Limb (tissue), 2 donors: Measurements from ENCODE around the gene KCNK4.
A peak's percentile ranks its signal among the peaks of the same experiment; 100 is the strongest.

Source experiments
- DNase-seq, 2 donors: peaks; one replicate each; pipeline ENCODE4 v3.0.0-alpha.2; 2016; ENCODE audit errors: extremely low spot score in 2 of 2

The KCNK4 gene

DNA sequence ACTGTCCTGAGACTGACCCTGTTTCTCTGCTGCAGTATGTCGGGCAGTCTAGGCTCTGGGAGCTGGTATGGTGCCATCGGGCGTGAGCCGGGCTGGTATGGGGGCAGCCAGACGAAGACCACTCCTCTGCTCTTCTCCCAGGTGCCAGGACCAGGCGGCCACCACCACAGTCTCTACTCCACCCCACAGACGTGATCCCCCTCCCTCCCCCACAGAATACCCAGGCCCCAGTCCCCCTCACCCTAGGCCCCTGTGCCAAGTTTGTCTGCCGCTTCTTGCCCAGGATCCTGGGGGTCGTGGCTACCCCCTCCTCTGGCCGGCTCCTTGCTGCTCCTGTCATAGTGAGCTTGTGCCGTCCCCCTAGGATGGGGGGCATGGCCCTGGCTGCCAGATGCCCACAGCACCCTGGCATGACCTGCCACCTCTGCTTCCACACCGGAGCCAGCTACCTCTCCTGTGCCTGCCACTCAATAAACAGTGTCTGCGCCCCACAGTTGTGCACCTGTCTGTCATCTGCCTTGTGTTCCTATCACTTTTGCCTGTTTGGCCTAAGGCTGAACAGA lies 2.0 kb upstream of the KCNK4 start:
- no peak for DNase-seq

DNA sequence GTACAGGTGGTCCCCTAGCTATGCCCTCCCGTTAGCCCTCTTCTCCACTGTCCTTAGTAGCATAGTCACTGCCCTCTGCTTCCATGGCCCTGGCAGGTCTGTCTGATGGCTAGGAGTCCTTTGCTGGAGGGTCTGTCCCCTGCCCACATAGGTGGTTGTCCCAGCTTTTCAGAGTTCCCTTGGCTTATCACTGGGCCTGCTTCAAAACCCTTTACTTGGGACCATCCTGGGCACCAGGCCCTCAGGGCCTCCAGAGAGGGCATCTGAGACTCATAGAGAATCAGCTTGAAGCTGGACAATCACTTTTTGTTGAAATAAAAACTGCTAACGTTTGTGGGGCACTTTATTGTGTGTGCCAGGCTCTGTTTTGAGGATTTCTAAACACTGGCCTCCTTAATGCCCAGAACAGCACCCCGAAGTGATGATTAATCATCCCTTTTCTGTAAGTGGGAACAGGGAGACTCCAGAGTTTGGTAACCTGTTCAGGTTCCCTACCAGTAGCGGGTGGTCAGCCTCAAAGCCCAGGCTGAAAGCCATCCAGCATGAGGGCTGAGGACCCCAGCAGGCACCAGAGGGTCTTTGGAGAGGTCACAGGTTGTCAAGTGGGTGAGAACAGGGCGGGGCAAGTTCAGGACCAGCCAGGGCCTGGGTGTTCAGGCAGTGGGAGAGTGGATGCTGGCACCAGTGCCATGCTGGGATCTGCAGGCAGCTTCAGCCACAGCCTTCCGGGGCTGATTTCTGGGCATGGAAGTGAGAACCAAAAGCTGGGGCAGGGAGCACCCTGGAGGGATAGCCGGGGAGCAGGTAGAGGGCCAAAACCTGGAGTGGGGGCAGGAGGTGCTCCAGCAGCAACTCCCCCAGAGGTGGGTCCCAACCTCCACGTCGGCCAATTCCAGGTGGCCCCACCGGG lies 495 bp upstream of the KCNK4 start:
- no peak for DNase-seq

DNA sequence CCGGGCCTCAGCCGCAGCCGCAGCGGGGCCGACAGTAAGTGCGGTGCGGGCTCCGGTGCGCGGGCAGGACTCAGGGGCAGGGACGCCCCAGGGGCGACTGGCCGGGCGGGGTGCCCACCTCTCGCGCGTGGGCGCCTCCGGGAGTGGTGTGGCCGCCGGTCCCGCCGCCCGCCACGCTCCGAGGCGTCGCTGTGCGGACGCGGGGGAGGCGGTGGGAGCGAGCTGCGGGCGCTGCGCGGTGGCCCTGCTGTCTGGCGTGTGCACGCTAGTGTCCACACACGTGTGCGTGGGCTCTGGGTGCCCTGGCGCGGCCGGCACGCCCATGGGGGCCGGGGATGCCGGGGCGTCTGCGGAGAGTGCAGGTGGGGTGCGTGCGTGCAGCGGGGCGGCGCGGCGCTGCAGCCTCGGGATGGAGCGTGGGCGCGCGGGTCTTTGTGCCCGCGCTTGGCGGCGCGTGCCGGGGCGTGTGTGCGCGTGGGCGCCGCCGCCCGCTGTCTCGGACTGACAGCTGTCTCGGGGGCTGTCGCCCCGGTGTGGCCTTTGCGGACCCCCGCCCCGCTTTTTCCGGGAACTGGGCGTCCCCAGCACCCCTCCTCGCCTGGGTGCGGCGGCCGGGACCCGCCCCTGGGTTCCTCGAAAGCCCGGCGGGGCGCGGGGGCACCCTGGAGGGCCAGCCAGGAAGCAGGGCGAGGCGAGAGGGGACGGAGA lies 804 bp downstream of the KCNK4 start:
- peak in 1 of 2 donors; percentile 57 for DNase-seq

DNA sequence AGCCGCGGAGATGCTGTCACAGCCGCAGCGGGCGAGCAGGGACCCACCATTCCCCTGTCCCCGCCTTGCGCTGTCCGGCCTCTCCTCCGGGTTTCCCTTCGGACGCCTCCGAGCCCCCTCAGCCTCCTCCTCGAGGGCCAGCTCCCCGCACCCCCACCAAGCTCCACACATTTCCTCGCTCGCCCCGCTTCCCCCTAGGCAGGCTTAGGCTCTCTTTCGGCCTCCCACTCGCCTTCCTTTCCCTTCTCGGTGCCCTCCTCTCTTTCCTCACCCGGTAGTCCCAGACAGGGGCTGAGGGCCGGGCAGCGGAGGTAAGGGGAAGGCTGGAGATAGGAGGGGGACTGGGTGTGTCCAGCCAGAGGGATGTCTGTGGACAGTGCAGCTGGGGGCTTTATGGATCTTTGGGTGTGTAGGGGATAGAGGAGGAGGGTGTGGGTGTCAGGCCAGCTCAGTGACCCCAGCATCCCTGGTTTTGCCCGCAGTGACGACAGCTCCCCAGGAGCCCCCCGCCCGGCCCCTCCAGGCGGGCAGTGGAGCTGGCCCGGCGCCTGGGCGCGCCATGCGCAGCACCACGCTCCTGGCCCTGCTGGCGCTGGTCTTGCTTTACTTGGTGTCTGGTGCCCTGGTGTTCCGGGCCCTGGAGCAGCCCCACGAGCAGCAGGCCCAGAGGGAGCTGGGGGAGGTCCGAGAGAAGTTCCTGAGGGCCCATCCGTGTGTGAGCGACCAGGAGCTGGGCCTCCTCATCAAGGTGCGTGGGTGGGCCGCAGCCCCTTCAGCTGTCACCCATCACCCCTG lies 1.6 kb downstream of the KCNK4 start:
- no peak for DNase-seq

DNA sequence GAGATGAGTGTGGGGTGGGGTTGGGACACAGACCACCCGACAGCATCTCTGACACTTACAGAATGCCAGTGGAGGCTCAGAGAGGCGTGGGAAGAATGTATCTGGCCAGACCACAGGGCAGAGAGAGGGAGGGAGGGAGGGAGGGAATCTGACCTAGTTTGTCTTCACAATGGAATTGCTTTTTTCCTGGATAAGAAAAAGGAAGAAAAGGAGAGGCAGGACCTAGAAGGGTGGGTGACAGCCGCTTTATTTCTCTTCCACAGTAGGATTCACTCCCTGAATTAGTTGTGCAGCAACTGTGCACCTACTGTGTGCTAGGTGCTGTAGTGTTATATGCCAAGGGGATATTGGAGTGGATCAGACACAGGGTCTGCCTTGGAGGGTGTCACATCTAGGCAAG lies 3.7 kb downstream of the KCNK4 start:
- DNase-seq = no peak

DNA sequence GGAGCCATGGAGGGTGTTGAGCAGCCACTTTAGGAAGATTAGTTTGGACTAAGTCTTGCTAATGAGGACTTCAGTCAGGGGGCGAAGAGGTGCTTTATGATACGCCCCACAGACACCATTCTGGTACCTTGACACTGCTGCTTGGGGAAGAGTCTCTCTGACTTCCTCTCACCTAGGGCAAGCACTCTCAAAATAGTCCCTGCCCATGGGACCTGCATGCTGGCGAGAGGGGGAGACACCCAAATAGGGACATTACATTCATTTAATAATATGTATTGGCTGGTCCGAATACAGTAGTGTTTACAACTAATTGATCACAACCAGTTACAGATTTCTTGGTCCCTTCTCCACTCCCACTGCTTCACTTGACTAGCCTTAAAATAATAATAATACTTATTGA lies 4.7 kb downstream of the KCNK4 start:
- no peak for DNase-seq

DNA sequence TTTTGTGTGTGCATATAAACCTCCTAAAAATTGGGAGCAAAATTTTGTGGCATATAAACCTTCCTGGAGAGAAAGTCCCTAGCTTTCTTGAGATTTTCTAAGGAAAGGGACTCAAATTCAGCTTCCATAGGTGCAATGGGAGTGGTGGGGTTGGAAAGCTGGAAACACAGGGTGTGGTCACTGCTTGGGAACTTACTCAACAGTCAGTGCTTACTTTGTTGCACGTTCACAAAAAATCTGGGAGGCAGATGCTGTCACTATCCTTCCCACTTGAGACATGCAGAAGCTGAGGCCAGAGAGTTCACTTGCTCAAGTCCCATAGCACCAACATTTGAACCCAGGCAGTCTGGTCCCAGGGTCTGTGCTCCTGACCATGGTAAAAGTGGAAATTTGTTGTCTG lies 5.1 kb downstream of the KCNK4 start:
- DNase-seq = no peak

DNA sequence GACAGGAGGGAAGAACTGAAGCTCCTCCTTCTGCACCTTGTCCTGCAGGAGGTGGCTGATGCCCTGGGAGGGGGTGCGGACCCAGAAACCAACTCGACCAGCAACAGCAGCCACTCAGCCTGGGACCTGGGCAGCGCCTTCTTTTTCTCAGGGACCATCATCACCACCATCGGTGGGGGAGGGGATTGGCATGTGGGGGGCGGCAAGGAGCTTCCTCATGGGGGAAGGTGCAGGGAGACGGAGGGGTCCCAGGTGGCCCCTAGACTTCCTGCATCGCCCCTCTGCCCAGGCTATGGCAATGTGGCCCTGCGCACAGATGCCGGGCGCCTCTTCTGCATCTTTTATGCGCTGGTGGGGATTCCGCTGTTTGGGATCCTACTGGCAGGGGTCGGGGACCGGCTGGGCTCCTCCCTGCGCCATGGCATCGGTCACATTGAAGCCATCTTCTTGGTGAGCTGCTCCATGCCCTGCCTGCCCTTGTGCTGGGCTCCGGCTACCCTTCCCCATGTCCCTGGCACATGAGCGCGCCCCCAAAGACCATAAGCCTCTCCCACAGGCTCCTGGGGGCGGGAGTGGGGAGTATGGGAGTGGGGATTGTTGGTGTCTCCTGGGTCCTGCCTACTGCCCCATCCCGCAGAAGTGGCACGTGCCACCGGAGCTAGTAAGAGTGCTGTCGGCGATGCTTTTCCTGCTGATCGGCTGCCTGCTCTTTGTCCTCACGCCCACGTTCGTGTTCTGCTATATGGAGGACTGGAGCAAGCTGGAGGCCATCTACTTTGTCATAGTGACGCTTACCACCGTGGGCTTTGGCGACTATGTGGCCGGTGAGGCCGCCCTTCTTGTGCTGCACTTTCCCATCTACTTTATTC lies 6.0 kb downstream of the KCNK4 start:
- no peak for DNase-seq

DNA sequence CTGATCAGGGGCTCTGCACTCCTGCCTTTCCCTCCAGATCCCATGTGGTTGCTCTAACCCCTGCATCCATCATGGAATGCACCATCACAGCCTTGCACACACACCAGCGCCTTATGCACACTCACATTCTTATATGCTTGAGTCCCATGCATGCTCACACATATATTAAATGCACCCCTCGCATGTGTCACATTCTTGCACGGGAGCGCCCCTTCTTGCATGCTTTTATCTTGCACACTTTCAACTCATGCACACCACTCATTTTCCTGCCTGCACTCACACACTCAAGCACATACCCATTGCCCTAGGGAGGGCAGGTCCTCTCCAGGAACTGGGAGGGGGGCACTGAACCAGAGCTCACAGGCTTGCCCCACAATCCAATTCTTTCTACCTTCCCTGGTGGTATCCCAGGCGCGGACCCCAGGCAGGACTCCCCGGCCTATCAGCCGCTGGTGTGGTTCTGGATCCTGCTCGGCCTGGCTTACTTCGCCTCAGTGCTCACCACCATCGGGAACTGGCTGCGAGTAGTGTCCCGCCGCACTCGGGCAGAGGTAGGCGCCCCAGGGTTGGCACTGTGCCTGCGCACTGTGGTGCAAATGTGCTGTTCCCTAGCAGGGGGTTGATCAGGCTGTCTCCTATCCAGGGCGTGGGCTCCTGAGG lies 6.7 kb downstream of the KCNK4 start:
- DNase-seq = no peak

DNA sequence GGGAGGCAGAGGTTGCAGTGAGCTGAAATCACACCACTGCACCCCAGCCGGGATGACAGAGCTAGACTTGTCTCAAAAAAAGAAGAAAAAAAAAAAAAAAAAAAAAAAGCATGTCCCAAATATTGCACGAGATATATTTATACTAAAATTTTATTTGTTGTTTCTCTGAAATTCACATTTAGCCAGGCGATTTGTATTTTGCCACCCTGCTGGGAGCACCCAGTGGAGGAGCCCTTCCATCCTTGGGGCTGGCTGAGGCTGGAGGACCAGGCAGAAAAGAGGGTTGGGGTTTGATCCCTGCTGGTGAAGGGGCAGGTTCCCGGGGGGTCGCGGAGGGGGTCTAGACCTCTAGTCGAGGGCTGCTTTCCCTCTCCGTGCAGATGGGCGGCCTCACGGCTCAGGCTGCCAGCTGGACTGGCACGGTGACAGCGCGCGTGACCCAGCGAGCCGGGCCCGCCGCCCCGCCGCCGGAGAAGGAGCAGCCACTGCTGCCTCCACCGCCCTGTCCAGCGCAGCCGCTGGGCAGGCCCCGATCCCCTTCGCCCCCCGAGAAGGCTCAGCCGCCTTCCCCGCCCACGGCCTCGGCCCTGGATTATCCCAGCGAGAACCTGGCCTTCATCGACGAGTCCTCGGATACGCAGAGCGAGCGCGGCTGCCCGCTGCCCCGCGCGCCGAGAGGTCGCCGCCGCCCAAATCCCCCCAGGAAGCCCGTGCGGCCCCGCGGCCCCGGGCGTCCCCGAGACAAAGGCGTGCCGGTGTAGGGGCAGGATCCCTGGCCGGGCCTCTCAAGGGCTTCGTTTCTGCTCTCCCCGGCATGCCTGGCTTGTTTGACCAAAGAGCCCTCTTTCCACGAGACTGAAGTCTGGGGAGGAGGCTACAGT lies 8.1 kb downstream of the KCNK4 start:
- DNase-seq = peak in 1 of 2 donors; percentile 71

DNA sequence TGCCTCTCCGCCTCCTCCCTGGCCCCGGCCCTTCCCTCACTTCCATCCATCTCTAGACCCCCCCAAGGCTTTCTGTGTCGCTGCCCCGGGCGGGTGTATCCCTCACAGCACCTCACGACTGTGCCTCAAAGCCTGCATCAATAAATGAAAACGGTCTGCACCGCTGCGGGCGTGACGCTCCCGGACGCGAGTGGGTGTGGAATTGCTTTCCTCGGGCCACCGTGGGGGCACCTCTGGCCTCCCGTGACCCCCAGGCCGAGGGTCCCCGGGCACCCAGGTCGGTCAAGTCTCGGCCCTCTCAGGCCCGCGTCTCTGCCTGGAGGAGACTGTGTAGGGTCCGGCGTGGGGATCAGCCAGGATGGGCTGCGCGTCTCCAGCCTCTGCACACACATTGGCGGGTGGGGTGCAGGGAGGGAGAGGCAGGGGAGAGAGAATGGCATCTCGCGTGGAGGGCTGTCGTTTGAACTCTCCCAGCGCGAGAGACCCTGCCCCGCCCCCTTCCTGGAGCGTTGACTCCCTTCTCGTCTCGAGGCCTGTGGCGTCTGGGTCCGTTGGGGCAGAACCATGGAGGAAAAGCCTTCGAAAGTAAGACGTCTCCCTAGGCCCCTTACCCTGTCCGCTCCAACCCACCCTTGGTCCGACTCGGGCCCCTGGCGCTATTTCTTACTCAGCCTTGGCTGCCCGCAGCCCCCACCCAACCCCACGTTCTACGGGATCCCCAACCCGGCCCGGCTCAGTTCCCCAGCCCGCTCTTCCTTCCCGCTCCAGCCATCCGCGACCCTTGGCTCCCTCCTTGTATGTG lies 8.9 kb downstream of the KCNK4 start, which contains the start of gene CATSPERZ:
CATSPERZ (plus strand) TSS at position 512 of the 802 bp plus-strand sequence; CDS start at position 565, 53 bp downstream.
- DNase-seq = no peak

DNA sequence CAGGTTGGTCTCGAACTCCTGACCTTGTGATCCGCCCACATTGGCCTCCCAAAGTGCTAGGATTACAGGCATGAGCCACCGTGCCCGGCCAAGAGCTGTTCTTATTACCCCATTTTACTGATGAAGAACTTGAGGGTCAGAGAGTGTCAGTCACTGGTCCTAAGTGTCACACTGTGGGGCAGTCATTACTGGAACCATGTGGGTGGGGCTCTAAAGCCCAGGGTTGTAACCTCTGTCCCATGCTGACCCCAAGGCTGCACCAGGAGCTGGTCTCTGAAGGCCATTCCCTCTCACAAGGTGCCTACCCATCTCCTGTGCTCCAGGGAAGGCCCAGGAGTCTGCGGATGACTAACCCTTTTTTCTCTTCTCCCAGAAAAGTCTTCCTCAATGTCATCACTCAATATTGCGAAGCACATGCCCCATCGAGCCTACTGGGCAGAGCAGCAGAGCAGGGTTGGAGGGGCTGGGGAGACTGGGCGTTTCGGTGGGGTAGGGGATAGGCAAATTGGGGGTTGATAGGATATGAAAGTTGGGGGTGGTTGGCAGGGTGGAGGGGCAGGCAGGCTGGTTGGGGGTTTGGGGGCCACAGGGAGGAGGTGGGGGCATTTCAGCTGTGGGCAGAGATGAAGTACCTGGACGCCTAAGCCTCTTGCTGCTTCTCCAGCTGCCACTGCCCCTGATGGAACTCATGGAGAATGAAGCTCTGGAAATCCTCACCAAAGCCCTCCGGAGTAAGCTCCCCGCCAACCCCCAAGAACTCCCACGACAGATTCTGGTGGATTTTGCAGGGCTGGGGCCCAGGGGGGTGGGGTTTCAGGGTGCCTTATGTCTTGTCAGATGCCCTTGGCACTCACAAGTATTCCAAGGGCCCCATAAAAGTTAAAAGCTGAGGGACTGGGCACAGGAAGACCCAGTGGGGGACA lies 12.3 kb downstream of the KCNK4 start:
- DNase-seq = no peak

DNA sequence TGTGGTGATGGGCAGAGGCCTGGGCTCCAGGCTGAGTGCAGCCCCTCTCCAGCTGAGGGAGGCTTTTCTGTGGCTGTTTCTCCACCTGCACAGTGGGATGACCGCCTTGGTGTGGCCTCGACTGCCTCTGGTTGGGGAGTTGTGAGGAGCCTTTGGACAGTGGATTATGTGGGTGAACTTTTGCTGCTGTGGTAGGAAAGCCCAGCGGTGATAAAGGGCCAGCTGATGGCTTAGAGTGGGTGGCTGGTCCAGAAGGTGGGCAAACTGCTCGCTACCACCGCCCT lies 12.9 kb downstream of the KCNK4 start:
- DNase-seq = no peak

DNA sequence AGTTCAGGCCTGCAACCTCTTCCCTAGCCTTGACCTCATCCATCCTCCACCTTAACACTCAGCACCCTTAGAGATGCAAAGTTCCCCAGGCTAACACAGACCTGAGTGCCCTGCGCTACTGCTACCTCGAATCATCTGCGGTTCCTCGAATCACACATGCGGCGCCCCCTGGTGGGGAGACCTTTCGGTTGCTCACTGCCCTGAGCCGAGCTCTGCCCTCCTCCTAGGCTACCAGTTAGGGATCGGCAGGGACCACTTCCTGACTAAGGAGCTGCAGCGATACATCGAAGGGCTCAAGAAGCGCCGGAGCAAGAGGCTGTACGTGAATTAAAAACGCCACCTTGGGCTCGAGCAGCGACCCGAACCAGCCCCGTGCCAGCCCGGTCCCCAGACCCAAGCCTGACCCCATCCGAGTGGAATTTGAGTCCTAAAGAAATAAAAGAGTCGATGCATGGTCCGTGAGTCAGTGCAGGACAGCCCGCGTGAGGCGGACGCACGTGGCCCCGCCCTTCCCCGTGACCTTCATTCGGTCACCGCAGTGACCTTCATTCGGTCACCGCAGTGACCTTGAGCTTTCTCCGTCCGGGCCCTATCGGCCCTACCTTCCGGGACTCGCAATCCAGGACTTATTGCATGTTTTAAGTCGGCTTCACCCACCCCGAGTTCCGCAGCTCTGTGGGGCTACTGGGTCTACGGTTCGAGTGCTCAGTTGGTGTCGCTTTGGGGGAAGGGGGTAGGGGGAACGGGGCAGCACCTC lies 13.4 kb downstream of the KCNK4 start:
- peak; percentile 85 to 93 for DNase-seq

DNA sequence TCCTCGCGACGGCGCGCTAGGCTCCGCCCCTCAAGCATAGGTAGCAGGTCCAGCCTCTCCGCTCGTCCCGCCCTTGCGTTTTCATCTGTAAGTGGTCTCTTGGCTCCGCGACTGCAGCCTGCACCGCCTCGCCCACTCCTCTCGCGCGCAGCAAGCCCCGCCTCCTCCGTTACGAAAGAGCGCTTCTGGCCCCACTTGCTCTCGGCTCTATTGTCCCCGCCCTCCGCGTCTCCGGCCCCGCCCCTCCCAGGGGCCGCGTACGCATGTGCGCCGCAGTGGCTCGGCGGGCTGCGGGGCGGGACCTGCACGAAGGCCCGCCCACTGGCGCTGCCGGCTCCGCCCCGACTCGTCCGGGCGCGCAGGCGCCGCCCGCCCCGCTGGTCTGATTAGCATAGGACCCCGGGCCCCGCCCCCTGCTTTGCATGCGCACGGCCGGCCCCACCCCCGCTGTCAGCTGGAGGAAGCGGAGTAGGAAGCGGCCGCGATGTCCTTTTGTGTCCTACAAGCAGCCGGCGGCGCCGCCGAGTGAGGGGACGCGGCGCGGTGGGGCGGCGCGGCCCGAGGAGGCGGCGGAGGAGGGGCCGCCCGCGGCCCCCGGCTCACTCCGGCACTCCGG lies 14.1 kb downstream of the KCNK4 start, which contains the start of gene ESRRA:
ESRRA (plus strand) TSS at position 450 of the 616 bp plus-strand sequence. CDS start 1,656 bp downstream, outside the sequence.
- DNase-seq = peak; percentile 99 to 100
